ENCODE data around the gene AFF1. TPM values are rescaled to one million over a fixed set of nuclear protein-coding genes. Genes with fewer than 3 reads are reported as not detected.

AFF1 gene
- total RNA-seq, 2 experiments from 2014 or later = 28.7 to 69.7 TPM

DNA sequence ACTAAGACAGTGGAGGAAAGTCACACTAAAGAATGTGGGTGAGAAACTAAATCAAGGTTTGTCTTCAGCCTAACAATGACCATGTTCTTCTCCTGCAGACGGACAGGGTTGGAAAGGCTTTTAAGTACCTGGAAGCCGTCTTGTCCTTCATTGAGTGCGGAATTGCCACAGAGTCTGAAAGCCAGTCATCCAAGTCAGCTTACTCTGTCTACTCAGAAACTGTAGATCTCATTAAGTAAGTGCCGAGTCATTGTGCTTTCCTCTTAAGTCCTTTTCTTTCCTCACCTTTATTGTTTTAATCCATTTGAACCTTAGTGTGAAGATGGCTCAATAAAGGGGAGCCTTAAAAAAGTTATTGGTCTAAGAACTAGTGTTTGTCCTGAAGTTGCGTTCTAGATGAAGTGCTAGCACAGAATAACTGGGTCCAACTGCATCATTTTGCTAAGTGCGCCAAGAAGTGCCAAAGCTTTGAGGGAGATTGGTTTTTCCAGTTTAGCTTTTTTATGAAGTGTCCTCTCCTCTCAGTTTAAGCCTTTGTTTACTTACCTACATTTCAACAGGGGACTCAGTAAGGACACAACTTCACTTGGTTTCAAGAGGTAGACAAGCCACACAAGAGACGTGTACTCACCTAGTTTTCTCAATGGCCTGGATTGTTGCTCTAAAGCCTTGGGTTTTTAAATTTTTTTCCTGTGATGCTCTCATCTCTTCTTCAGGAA lies 196.3 kb downstream of the AFF1 start:
- Histone ChIP-seq H3K79me2 (ENCODE audit: insufficient read depth, low read depth, low read length) (no peaks in the 10 kb centered on the region), H3K9me3 (ENCODE audit: low read length) (no peaks in the 10 kb centered on the region), H3K27ac (ENCODE audit: low read depth, low read length, poor library complexity, severe bottlenecking) (no peak overlapping the region), H3K4me1 (ENCODE audit: insufficient read depth, low read length, poor library complexity, severe bottlenecking) (peaks cover 5% of the 10 kb centered on the region), H2AFZ (ENCODE audit: low read length) (no peak overlapping the region), H3K9me2 (ENCODE audit: insufficient read depth, low read length) (no peaks in the 10 kb centered on the region), H3K4me3 (ENCODE audit: low read depth, low read length, poor library complexity, severe bottlenecking) (no peak overlapping the region), H4K20me1 (ENCODE audit: insufficient read depth, low read length) (no peaks in the 10 kb centered on the region), H3K36me3 (ENCODE audit: insufficient read depth, low read length) (peaks cover 97% of the 10 kb centered on the region), H3K4me2 (ENCODE audit: low read length) (no peak overlapping the region)
- intact Hi-C loops (cut with micrococcal nuclease; ENCODE audit: unreplicated experiment) = no loop called here
- TF ChIP-seq EZH2phosphoT487 (IDR thresholded peaks at IDR 0.05; ENCODE audit: borderline replicate concordance, low read depth, low read length) = no peak
- TF ChIP-seq, protein P1, sequence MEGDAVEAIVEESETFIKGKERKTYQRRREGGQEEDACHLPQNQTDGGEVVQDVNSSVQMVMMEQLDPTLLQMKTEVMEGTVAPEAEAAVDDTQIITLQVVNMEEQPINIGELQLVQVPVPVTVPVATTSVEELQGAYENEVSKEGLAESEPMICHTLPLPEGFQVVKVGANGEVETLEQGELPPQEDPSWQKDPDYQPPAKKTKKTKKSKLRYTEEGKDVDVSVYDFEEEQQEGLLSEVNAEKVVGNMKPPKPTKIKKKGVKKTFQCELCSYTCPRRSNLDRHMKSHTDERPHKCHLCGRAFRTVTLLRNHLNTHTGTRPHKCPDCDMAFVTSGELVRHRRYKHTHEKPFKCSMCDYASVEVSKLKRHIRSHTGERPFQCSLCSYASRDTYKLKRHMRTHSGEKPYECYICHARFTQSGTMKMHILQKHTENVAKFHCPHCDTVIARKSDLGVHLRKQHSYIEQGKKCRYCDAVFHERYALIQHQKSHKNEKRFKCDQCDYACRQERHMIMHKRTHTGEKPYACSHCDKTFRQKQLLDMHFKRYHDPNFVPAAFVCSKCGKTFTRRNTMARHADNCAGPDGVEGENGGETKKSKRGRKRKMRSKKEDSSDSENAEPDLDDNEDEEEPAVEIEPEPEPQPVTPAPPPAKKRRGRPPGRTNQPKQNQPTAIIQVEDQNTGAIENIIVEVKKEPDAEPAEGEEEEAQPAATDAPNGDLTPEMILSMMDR (conservative IDR thresholded peaks at IDR 0.05; ENCODE audit: low read length) = no peak
- ChIA-PET POLR2A (interaction anchor here (0.6 kb wide), 1 partner anchor 260 kb away, joined by 4 read pairs; the partner anchor contains the start of gene HSD17B11), CTCF (ENCODE audit: unreplicated experiment) (no interaction called here)
- no TSS peak for BruUV-seq (replicated peaks)
- no peak for DNase-seq (ENCODE audit: low spot score)

- BruUV-seq (replicated peaks) = no TSS peak
- CTCF ChIA-PET (ENCODE audit: unreplicated experiment) = no interaction called here
- H3K9me3 ChIP-seq (ENCODE audit: low read length) = no peaks in the 10 kb centered on the region
- H3K27ac ChIP-seq (ENCODE audit: low read depth, low read length, poor library complexity, severe bottlenecking) = no peak overlapping the region
- peak; percentile 7 for DNase-seq (ENCODE audit: low spot score)
- no peak overlapping the region for H3K4me2 ChIP-seq (ENCODE audit: low read length)
- no peaks in the 10 kb centered on the region for H3K79me2 ChIP-seq (ENCODE audit: insufficient read depth, low read depth, low read length)
- peaks cover 5% of the 10 kb centered on the region for H3K4me1 ChIP-seq (ENCODE audit: insufficient read depth, low read length, poor library complexity, severe bottlenecking)
- no peaks in the 10 kb centered on the region for H4K20me1 ChIP-seq (ENCODE audit: insufficient read depth, low read length)
- H3K4me3 ChIP-seq (ENCODE audit: low read depth, low read length, poor library complexity, severe bottlenecking) = no peak overlapping the region
- POLR2A ChIA-PET = no interaction called here
- no peaks in the 10 kb centered on the region for H3K9me2 ChIP-seq (ENCODE audit: insufficient read depth, low read length)
- H2AFZ ChIP-seq (ENCODE audit: low read length) = no peak overlapping the region
- no peak for TF ChIP-seq EZH2phosphoT487 (IDR thresholded peaks at IDR 0.05; ENCODE audit: borderline replicate concordance, low read depth, low read length)
- TF ChIP-seq, protein P1 (conservative IDR thresholded peaks at IDR 0.05; ENCODE audit: low read length) = no peak
- intact Hi-C loops (cut with micrococcal nuclease; ENCODE audit: unreplicated experiment) = no loop called here
- peaks cover 97% of the 10 kb centered on the region for H3K36me3 ChIP-seq (ENCODE audit: insufficient read depth, low read length)
Measured at GRCh38 chr4:87132035-87132434, 197.2 kb downstream of the AFF1 start.

GRCh38 chr4:87133183-87133582 lies 198.4 kb downstream of the AFF1 start:
- Histone ChIP-seq H2AFZ (ENCODE audit: low read length) (no peak overlapping the region), H3K9me2 (ENCODE audit: insufficient read depth, low read length) (no peaks in the 10 kb centered on the region), H4K20me1 (ENCODE audit: insufficient read depth, low read length) (no peaks in the 10 kb centered on the region), H3K27ac (ENCODE audit: low read depth, low read length, poor library complexity, severe bottlenecking) (no peak overlapping the region), H3K9me3 (ENCODE audit: low read length) (no peaks in the 10 kb centered on the region), H3K79me2 (ENCODE audit: insufficient read depth, low read depth, low read length) (no peaks in the 10 kb centered on the region), H3K4me1 (ENCODE audit: insufficient read depth, low read length, poor library complexity, severe bottlenecking) (peaks cover 5% of the 10 kb centered on the region), H3K4me2 (ENCODE audit: low read length) (no peak overlapping the region), H3K4me3 (ENCODE audit: low read depth, low read length, poor library complexity, severe bottlenecking) (no peak overlapping the region), H3K36me3 (ENCODE audit: insufficient read depth, low read length) (peaks cover 97% of the 10 kb centered on the region)
- DNase-seq (ENCODE audit: low spot score) = no peak
- ChIA-PET CTCF (ENCODE audit: unreplicated experiment) (no interaction called here), POLR2A (interaction anchor here (0.6 to 2.6 kb wide), 4 partner anchors 8 to 52 kb away, joined by 3 to 6 read pairs (median 4); no protein-coding TSS in a partner anchor)
- no TSS peak for BruUV-seq (replicated peaks)
- intact Hi-C loops (cut with micrococcal nuclease; ENCODE audit: unreplicated experiment) = no loop called here
- no peak for TF ChIP-seq EZH2phosphoT487 (IDR thresholded peaks at IDR 0.05; ENCODE audit: borderline replicate concordance, low read depth, low read length)
- TF ChIP-seq, protein P1 (conservative IDR thresholded peaks at IDR 0.05; ENCODE audit: low read length) = no peak
